LHCN-M2 (cell line): ENCODE measurements around the gene MFRP. TPM values are rescaled to one million over a fixed set of nuclear protein-coding genes. Genes with fewer than 3 reads are reported as not detected.
"Not testable (repeated sequence)": the region's sequence is repeated elsewhere in the genome, so short reads cannot be mapped to it uniquely, and the experiment has no call there.

Experiments
- DNase-seq: peaks from one replicate; pipeline ENCODE4 v3.0.0-alpha.2; 2012; ENCODE audit warnings: low read depth
- polyA plus RNA-seq: library from polyadenylated mRNA; unstranded; fragments of >200 nt; gene quantifications from one replicate; pipeline ENCODE4 v1.2.1, GENCODE V29; 2012; ENCODE audit warnings: missing spikeins
- total RNA-seq: library from RNA; depleted of rRNA; stranded (reverse); fragments of >200 nt; gene quantifications from 2 replicates; pipeline ENCODE4 v1.2.3, GENCODE V29; 2014; rRNA removed

The MFRP gene
- not detected in 2 replicates for total RNA-seq
- 0.02 TPM for polyA plus RNA-seq

DNA sequence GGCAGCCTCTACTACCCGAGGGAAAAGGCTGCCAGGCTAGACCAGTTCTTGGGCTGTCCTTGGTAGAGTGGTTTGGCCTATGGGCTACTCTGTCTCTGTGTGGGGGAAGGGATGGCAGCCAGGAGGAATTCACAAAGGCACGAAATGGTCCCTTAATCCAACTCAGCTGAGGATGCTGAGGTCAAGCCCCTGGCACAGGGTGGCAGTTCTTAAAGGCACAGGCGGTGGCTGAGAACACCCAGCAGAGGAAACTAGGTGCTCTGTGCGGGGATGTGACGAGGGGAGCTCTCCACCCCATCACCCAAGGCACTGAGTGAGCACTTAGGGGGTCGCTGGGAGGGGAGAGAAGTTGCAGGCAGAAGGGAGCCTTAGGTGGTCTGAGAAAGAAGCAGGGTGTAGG, at the start of gene MFRP:
Gene MFRP (minus strand): TSS at position 101 of the 400 bp plus-strand sequence. CDS start 192 bp downstream, outside the sequence.
- DNase-seq = no peak

GRCh38 chr11:119391275-119391674, 44.8 kb upstream of the MFRP start:
- no peak for DNase-seq

DNA sequence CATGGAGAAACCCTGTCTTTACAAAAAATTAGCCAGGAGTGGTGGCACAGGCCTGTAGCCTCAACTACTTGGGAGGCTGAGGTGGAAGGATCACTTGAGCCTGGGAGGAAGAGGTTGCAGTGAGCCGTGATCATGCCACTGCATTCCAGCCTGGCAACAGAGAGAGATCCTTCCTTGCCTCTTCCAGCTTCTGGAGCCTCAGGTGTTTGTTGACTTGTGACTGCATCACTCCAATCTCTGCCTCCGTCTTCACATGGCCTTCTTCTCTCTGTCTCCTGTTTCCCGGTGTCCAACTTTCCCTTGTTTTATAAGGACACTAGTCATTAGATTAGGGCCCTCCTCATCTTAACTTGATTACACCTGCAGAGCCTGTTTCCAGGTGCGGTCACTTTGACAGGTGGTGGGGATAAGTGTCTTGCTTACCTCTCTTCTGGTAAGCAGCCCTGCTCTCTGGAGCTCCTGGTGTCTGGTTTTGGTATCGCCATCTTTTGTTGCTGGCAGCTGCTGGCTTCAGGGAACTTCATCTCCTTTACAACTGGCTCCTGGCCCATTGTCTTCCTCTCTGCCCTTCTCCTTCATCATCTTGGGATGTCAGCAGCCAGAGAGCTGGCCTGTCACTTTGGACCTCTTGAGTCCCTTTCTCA, 43.2 kb upstream of the MFRP start:
- no peak for DNase-seq

DNA sequence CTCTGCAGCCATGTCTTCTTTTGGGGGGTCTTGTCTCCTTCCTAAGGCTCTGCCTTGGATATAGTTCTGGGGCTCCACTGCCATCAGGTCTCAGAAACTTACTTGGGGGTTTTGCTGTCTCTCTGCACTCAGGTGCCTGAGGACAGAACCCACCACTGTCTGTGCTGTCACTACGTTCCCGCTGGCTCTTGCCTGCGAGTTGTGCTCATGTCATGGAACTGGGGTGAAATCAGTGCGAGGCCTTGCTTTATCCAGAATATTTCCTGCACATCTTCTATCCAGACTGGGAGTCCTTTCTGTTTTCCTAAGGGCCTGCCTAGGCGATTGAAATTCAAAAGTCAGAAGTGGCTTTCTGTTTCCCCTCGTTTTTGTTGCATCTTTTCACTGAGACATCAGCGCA, 41.6 kb upstream of the MFRP start:
- DNase-seq = no peak

DNA sequence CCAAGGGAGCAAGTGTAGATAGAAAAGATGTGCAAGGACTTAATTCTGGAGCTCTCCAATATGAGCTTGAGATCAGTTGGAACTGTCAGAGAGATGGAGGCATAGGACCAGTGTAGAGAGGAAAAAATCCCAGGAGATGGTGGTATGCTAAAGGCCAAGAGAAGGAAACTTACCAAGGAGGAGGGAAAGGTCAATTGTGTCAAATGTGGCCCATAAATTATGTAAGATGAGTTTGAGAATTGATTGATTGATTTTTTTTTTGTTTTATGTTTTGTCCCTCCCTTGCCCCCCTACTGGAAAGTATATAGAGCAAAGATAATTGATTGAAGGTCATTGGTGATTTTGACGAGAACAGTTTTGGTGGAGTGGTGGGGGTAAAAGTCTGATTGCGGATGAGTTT, 37.8 kb upstream of the MFRP start:
- DNase-seq = no peak

GRCh38 chr11:119382513-119382912, 36.0 kb upstream of the MFRP start:
- not testable (repeated sequence) for DNase-seq

GRCh38 chr11:119382101-119382500, 35.6 kb upstream of the MFRP start:
- no peak for DNase-seq

- peak; percentile 96 for DNase-seq
These were observed 34.9 kb upstream of the MFRP start, which contains the start of gene USP2 for GRCh38 chr11:119381181-119381988. USP2 (minus strand) TSS chr11:119381690; CDS start chr11:119373480, 8,210 bp downstream.

DNA sequence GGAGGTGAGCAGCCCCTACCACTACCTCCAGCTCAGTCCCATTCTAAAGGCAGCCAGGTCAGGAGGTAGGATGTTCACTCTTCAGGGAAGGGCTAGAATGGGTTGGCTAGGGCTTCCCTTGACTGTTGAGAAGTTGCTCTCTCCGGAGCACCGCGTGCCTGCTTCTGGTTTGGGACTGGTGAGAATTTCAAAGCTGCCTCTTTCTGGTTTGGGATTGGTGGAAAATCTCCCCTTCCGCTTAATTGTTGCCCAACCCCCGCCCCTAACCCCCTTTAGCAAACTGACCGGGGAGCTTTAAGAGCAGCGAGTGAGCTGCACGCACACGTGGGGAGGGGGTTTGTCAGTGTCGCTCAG, 34.3 kb upstream of the MFRP start:
- peak; percentile 47 for DNase-seq

DNA sequence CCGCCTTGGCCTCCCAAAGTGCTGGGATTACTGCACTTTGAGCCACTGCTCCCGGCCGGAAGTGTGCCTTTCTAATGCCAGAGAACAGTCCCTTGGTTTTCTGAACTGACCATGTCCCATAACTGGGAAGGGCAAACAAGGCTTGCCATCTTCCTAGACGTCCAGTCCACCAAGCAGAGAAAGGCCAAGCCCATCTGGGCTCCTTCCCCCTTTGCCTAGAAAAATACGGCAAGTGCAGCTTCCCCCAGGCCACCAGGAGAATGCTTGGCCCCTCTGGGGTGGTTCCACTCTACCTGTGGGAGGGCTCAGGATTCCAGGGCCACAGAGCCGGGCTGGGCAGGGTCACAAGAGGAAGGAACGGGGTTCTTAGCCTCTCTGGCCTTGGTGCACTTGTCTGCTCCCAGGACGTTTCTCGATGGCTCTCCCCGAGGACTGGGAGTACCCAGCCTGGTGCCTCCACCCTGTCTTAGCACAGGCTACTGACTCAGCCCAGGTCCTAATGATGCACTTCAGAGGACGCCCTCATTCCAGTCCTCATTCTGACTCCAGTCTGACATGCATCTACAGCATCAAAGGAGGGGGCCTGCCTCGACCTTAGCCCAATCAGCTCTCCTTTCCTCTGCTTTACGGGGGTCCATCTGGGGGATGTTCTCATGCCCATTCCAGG, 33.8 kb upstream of the MFRP start:
- DNase-seq = no peak

DNA sequence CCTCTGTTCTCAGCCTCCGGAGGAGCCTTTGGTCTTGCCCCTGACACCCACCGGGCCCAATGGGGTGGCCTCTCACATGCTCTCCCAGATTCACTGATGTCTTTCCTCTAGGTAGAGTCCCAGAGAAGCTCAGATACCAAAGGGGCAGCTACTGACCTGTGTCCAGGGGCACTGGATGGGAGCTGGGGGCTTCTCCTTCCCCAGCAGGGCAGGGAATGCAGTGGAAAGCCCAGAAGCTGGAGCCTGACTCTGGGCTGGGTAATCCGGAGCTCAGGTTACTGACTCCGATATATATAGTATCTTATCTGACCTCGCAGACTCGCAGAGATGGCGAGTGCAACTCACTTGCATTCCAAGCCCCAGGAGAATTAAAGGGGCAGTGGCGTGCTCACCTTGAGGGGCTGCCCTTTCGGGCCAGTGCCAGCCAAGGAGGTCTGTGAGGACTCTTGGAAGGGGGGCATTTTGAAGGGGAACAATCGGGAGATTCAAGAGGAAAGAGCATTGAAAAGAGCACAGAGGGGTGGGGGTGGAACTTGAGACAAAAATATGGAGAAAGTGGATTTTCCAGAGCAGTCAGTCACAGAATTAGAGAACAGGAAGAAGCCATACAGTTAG, 32.5 kb upstream of the MFRP start:
- DNase-seq = no peak

DNA sequence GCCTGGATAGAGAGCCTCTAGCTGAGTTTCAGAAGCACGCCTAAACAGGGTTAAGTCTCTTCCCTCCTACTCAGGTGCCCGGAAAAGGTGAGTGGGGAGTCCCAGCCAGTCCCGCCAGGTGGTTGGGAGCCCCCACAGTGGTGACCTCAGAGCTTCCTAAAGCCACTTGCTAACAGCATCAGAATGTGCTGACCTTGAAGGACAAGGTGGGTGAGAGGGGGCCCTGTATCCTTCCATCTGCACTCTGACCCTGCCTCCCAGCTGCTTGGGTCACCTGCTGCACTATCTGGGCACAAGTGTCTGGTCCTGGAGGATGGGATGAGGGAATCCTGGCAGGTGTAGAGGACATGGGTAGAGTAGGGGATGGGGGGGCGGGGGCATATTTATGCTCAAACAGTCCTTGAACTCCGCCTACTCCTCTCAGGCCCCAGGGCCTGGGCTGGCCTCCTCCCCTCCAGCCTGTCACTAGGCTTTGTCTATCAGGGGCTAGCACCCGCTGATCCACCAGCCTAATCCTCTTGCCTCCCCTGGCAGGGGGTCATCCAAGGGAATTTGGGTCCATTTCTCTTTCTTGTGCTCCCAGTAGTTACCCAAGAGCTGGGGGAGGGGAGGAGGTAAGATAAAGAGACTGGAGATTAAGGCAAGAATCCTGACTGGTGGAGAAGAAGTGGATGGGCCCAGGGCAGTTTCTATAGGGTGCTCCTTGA, 31.6 kb upstream of the MFRP start:
- DNase-seq = no peak

DNA sequence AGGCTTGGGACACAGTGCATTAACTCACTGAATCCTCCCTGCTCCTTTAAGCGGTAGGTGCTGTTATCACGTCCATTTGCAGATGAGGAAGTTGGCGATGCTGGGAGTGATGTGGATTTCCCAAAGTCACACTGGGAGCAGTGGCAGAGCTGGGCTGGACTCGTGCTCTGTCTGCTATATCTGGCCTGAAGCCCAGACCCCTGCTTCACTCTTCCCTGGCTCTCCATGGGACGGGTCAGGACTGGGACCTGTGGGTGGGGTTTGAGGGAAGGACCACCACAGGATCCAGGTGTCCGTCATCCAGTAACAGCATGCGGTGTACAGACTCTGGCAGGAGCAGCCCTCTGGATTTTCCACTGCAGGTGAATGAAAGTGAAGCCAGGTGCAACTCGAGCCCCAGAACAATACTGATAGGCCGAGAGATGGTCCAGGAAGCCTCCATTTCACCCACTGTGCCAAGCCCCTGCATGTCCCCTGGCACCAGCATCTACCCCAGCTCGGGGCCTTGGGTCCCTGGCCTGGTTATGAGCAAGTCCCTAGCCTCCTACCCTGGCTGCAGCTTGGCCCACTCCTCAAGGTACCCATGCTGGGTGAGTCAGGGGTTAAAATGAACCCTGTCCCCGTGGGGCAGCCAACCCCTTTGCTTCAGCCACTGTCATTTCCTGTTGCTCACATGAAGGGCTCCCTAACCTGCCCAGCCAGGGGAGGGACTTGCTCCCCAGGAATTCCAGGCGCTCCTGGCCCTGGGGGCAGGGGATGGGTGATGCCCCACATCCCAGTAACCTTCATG, 30.8 kb upstream of the MFRP start:
- DNase-seq = no peak

- peak; percentile 85 for DNase-seq
These were observed 29.8 kb upstream of the MFRP start for GRCh38 chr11:119376197-119376847.

DNA sequence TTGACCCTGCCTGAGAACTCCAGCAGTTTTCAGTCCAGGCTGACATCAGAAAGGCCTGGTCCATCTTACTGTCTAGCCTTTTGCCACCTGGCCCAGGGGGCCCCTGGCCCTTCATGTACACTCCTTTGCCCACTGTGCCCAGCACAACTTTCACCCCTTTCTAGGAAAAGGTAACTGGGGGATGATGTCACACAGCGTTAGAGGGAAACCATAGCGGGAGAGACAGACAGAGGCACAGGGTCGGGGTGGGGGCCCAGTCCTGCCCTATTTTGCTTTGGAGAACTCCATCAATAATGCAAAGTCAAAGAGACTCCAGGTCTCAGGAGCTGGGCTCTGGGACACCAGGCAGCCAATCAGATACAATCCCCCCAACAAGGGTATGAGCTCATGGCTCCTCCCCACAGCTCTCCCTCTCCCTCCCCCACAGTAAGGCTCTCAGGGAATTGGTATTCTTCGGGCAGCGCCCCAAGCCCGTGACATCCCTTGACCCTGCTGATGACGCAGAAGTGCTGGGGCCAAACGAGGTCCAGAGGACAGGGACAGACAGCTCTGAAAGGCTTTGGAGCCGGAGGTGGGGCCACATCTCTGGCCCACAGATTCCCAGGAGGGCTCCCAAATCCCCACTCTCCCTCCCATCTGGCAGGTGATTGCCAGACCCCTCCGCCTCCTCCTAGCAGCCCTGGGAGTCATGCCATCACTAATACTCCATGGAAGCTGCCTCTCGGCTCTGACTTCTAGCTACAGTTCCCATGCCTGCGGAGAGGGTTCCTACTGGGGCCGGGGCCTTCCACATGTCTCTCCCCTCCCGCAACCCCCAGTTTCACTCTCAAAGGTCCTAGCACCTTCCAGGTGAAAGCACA, 29.1 kb upstream of the MFRP start:
- DNase-seq = peak; percentile 84

DNA sequence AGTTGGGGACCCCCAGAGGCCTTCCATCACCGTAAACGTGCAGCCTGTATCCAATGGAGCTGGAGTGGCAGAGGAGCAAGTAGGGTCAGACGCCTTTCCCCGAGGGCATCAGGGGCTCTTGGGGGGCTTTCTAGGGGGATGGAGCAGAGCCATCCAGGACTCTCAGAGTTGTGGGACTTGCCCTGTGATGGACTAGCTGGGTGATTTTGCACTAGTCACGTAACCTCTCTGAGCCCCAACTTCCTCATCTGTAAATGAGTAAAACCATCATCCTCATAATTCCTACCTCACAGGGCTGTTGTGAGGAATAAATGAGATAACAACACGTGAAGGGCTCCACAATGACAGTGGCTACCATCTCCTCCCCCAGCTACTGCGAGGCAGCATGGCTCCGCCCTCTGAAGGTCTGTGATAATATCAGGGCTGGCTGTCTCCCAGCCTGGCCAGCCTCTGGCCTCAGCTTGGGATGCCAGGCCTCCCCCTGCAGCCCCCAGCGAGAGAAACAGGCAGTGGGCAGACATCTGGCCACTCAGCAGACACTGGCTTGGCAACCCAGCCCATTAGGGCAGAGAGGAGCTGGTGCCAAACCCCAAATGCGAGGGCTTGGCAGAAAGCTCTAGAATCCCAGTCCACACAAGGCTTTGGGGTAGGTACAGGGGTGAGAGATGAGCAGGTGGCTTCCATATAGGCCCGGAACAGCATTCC, 28.3 kb upstream of the MFRP start:
- DNase-seq = no peak

DNA sequence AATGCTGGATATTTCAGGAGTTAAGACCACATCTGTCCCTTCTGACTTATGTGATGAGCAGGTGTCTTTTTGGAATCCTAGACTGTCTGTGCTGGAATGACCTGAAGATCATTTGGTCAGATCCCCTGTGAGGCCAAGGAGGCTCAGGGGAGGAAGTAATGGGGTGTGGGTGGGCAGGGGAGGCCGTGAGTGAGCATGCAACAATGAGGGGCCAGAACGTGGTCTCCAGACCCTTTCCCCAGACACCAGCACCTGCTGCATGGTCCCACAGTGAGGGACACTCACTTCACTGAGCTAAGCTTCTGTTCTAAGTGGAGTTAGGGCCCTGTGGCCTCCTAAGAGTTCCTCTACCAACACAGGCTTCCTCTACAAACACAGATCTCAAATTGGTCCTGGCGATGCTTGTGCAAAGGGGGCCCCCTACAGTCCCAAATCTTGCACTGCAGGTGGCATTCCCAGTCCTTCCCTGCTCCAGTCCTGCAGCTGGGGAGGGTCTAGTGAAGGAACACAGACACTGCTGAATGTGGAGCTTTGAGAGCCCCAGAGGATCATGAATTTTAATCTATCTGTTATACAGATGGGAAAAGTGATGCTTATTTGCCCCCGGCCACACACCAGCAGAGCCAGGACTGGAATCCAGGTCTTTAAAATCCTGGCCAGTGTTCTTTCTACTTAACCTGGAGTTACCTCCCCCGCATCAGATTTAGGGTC, 27.6 kb upstream of the MFRP start:
- DNase-seq = peak; percentile 74
